Islet precursor cell (in vitro differentiated cells): Measurements from ENCODE around the gene IFNAR1.

ENCODE experiments used
- DNase-seq: peaks from one replicate; pipeline ENCODE4 v3.0.0-alpha.2; 2018

Gene IFNAR1

GRCh38 chr21:33403786-33404585, 79.2 kb downstream of the IFNAR1 start:
- peak; percentile 83 for DNase-seq

GRCh38 chr21:33406493-33406892, 81.7 kb downstream of the IFNAR1 start:
- DNase-seq, result no peak
